ELF-1 (cell line): ENCODE data around the gene B9D2.

Experiments used
- DNase-seq: peaks from one replicate; pipeline ENCODE4 v3.0.0-alpha.2; 2016; ENCODE audit warnings: low read depth, low spot score

Gene B9D2

GRCh38 chr19:41327576-41328156, 36.3 kb downstream of the B9D2 start:
- no peak for DNase-seq

- no peak for DNase-seq
These were observed 36.8 kb downstream of the B9D2 start for GRCh38 chr19:41327076-41327575.

- peak; percentile 64 for DNase-seq
These were observed 37.8 kb downstream of the B9D2 start for GRCh38 chr19:41325947-41326706.

- no peak for DNase-seq
These were observed 38.4 kb downstream of the B9D2 start for GRCh38 chr19:41325640-41325946.

GRCh38 chr19:41324921-41325639, 38.9 kb downstream of the B9D2 start:
- DNase-seq = peak; percentile 86

GRCh38 chr19:41324231-41324702, 39.7 kb downstream of the B9D2 start:
- DNase-seq = peak; percentile 42

GRCh38 chr19:41323430-41324125, 40.4 kb downstream of the B9D2 start:
- peak; percentile 91 for DNase-seq

GRCh38 chr19:41323023-41323422, 40.9 kb downstream of the B9D2 start:
- DNase-seq = peak; percentile 67

GRCh38 chr19:41322451-41322850, 41.5 kb downstream of the B9D2 start:
- DNase-seq = no peak

GRCh38 chr19:41321600-41322270, 42.2 kb downstream of the B9D2 start:
- DNase-seq = peak; percentile 92

- no peak for DNase-seq
These were observed 42.7 kb downstream of the B9D2 start for GRCh38 chr19:41321204-41321599.

GRCh38 chr19:41320568-41320967, 43.4 kb downstream of the B9D2 start:
- DNase-seq = no peak

- DNase-seq = no peak
These were observed 43.8 kb downstream of the B9D2 start for GRCh38 chr19:41320185-41320518.

GRCh38 chr19:41319500-41320184, 44.3 kb downstream of the B9D2 start:
- DNase-seq = peak; percentile 35

- no peak for DNase-seq
These were observed 45.1 kb downstream of the B9D2 start for GRCh38 chr19:41318696-41319499.

GRCh38 chr19:41316306-41316920, 47.5 kb downstream of the B9D2 start:
- DNase-seq = no peak

- DNase-seq = no peak
These were observed 52.3 kb downstream of the B9D2 start for GRCh38 chr19:41311613-41312012.

- DNase-seq = no peak
These were observed 52.9 kb downstream of the B9D2 start for GRCh38 chr19:41311072-41311471.

- DNase-seq = peak; percentile 91
These were observed 53.7 kb downstream of the B9D2 start, which contains the start of gene CCDC97 for GRCh38 chr19:41310033-41310831. TSS of gene CCDC97 (plus strand) at chr19:41310172. CDS start at chr19:41310311, 139 bp downstream.
